ENCODE results near the gene SPATA31C1. TPM values are rescaled to one million over a fixed set of nuclear protein-coding genes. Genes with fewer than 3 reads are reported as not detected.
"Not testable (repeated sequence)": the region's sequence is repeated elsewhere in the genome, so short reads cannot be mapped to it uniquely, and the experiment has no call there.

SPATA31C1 gene
- not detected for total RNA-seq

DNA sequence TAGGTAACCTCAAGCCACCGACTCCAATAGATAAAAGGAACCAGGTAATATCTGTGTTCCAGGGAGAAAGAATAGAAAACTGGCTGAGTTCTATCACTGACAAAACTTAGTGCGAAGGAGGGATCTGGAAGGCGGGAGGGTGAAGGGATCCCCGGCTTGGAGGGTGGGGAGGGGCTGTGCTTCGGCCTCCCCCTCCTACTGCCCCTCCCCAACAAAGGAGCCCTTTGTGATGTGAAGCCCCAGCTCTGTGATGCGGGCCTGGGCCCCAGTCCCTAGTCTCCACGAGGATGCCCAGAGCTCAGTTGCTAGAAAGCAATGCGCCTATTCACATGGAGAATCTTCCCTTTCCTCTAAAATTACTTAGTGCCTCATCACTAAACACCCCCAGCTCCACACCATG, at the start of gene SPATA31C1:
TSS of gene SPATA31C1 (plus strand) at position 301 of the 400 bp plus-strand sequence.
- not testable (repeated sequence) for H3K27me3 Mint-ChIP-seq

GRCh38 chr9:87868175-87868574, 49.6 kb upstream of the SPATA31C1 start:
- Mint-ChIP-seq H3K4me1 (ENCODE audit: low read depth in 2 of 2) (peaks cover 4 to 8% of the 10 kb centered on the region in 2 donors), H3K27me3 (peaks cover 9 to 32% of the 10 kb centered on the region in 2 donors), H3K9me3 (peaks cover 5% of the 10 kb centered on the region), H3K4me3 (no peak overlapping the region), H3K27ac (no peak overlapping the region), H3K36me3 (no peaks in the 10 kb centered on the region)
- no peak for DNase-seq (ENCODE audit: low spot score)
- ATAC-seq: no peak

More for the DNA sequence above, at the start of gene SPATA31C1:
- H3K4me3 Mint-ChIP-seq; DNase-seq (ENCODE audit: low spot score); H3K36me3 Mint-ChIP-seq; H3K4me1 Mint-ChIP-seq (ENCODE audit: low read depth in 2 of 2); ATAC-seq; H3K27ac Mint-ChIP-seq; H3K9me3 Mint-ChIP-seq: not testable (repeated sequence)

GRCh38 chr9:87868635-87869034, 49.1 kb upstream of the SPATA31C1 start:
- Mint-ChIP-seq H3K9me3 (peaks cover 5% of the 10 kb centered on the region), H3K36me3 (no peaks in the 10 kb centered on the region), H3K27me3 (peaks cover 9 to 32% of the 10 kb centered on the region in 2 donors)

GRCh38 chr9:87869082-87869481, 48.7 kb upstream of the SPATA31C1 start:
- H3K4me3 Mint-ChIP-seq: no peak overlapping the region
- ATAC-seq: no peak
- H3K36me3 Mint-ChIP-seq: no peaks in the 10 kb centered on the region
- no peak overlapping the region for H3K27ac Mint-ChIP-seq
- H3K27me3 Mint-ChIP-seq: peaks cover 9 to 29% of the 10 kb centered on the region in 2 donors
- H3K9me3 Mint-ChIP-seq: peaks cover 5% of the 10 kb centered on the region
- H3K4me1 Mint-ChIP-seq (ENCODE audit: low read depth in 2 of 2): peaks cover 4 to 8% of the 10 kb centered on the region in 2 donors
- no peak for DNase-seq (ENCODE audit: low spot score)

More at GRCh38 chr9:87868635-87869034, 49.1 kb upstream of the SPATA31C1 start:
- DNase-seq (ENCODE audit: low spot score) (no peak), ATAC-seq (no peak)
- Mint-ChIP-seq H3K4me1 (ENCODE audit: low read depth in 2 of 2) (peaks cover 4 to 8% of the 10 kb centered on the region in 2 donors), H3K4me3 (no peak overlapping the region), H3K27ac (no peak overlapping the region)

GRCh38 chr9:87871425-87872078, 46.2 kb upstream of the SPATA31C1 start:
- no peak overlapping the region for H3K27ac Mint-ChIP-seq
- H3K9me3 Mint-ChIP-seq: peaks cover 5% of the 10 kb centered on the region
- DNase-seq (ENCODE audit: low spot score) (no peak), ATAC-seq (no peak)
- no peak overlapping the region for H3K4me3 Mint-ChIP-seq
- no peaks in the 10 kb centered on the region for H3K36me3 Mint-ChIP-seq
- peaks cover 8 to 12% of the 10 kb centered on the region in 2 donors for H3K27me3 Mint-ChIP-seq
- peaks cover 4 to 8% of the 10 kb centered on the region in 2 donors for H3K4me1 Mint-ChIP-seq (ENCODE audit: low read depth in 2 of 2)

DNA sequence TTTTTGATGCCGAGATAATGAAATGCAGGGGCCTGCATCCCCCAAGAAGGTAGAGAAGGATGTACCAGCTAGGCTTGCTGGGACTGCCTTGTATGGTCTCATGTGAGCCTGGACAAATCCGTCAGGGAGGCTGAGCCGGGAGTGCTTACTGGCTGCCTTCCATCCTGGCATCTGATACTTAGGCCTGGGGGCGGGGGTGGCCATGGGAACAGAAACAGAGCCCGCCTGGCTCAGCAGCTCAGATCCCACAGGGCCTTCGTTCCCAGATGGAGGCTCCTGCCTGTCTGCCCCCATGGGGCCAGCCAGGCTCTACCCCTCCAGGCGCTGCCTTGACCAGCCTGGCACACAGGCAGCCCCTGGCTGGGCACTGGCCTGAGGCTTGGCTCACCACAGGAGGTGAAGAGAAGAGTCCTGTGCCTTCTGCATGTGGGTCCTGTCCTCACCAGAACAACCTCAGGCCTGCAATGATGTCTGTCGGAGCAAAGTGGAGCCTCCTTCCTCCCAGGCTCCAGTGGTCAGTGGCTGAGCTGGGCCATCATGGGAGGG, 45.6 kb upstream of the SPATA31C1 start:
- ATAC-seq (peak in 1 of 2 donors; percentile 18), DNase-seq (ENCODE audit: low spot score) (no peak)
- Mint-ChIP-seq H3K4me1 (ENCODE audit: low read depth in 2 of 2) (peaks cover 4 to 8% of the 10 kb centered on the region in 2 donors), H3K4me3 (no peak overlapping the region), H3K9me3 (peaks cover 5% of the 10 kb centered on the region), H3K27me3 (peaks cover 7% of the 10 kb centered on the region in 2 donors), H3K36me3 (no peaks in the 10 kb centered on the region), H3K27ac (no peak overlapping the region)

- DNase-seq (ENCODE audit: low spot score) (no peak), ATAC-seq (no peak)
- H3K36me3 Mint-ChIP-seq: no peaks in the 10 kb centered on the region
- no peak overlapping the region for H3K4me3 Mint-ChIP-seq
- peaks cover 7 to 10% of the 10 kb centered on the region in 2 donors for H3K27me3 Mint-ChIP-seq
- peaks cover 5% of the 10 kb centered on the region for H3K9me3 Mint-ChIP-seq
- no peak overlapping the region for H3K27ac Mint-ChIP-seq
- H3K4me1 Mint-ChIP-seq (ENCODE audit: low read depth in 2 of 2): peaks cover 4 to 8% of the 10 kb centered on the region in 2 donors
These were observed 44.0 kb upstream of the SPATA31C1 start for GRCh38 chr9:87873607-87874303.

GRCh38 chr9:87874304-87874623, 43.5 kb upstream of the SPATA31C1 start:
- Mint-ChIP-seq H3K9me3 (peaks cover 5% of the 10 kb centered on the region), H3K36me3 (no peaks in the 10 kb centered on the region), H3K4me1 (ENCODE audit: low read depth in 2 of 2) (peaks cover 4 to 8% of the 10 kb centered on the region in 2 donors), H3K27me3 (peaks cover 7 to 11% of the 10 kb centered on the region in 2 donors), H3K4me3 (no peak overlapping the region), H3K27ac (no peak overlapping the region)
- DNase-seq (ENCODE audit: low spot score) (no peak), ATAC-seq (no peak)

DNA sequence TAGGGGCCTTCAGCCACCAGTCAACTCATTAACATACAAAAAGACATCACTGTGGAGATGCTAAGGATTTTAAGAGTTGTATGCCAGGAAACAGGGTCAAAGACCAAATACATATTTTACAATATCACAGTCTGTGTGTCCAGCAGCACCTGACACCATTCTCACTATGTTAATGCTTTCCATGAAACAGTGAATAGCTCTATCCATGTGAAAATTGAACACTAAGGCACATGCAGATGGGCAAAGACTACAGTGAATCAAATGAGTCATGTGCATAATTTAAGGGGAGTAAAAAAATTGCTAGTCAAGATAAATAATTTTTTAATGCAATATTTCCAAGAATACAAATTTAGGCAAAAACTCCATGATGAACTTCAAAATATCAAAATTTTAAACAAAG, 42.7 kb upstream of the SPATA31C1 start:
- peaks cover 4 to 11% of the 10 kb centered on the region in 2 donors for H3K27me3 Mint-ChIP-seq
- no peaks in the 10 kb centered on the region for H3K36me3 Mint-ChIP-seq
- DNase-seq (ENCODE audit: low spot score) (no peak), ATAC-seq (no peak)
- H3K4me1 Mint-ChIP-seq (ENCODE audit: low read depth in 2 of 2): no peaks in the 10 kb centered on the region
- H3K9me3 Mint-ChIP-seq: no peaks in the 10 kb centered on the region
- no peak overlapping the region for H3K27ac Mint-ChIP-seq
- H3K4me3 Mint-ChIP-seq: no peak overlapping the region

- Mint-ChIP-seq H3K27me3 (peaks cover 5 to 11% of the 10 kb centered on the region in 2 donors), H3K27ac (no peak overlapping the region), H3K4me3 (no peak overlapping the region), H3K9me3 (no peaks in the 10 kb centered on the region), H3K4me1 (ENCODE audit: low read depth in 2 of 2) (no peaks in the 10 kb centered on the region), H3K36me3 (no peaks in the 10 kb centered on the region)
- no peak for ATAC-seq
- no peak for DNase-seq (ENCODE audit: low spot score)
These were observed 41.8 kb upstream of the SPATA31C1 start for GRCh38 chr9:87875831-87876545.

DNA sequence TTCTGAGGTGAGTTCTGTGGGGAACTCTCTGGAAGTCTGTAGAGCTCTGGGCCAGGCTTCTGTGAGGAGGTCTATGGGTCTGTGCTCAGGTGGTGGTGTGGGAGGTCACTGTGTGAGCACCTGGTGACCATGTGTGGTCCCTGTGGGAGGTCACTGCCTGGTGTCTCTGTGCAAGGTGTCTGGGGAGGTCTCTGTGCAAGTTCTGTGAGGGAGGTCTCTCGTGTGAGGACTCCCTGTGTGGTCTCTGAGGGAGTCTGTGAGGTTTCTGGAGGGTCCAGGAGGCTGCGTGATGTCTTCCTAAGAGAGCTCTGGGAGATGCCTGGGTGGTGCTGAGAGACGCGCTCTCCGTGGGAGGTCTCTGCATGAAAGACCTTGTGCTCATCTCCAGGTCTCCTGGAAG, 41.1 kb upstream of the SPATA31C1 start:
- H3K9me3 Mint-ChIP-seq: no peaks in the 10 kb centered on the region
- H3K4me1 Mint-ChIP-seq (ENCODE audit: low read depth in 2 of 2): no peaks in the 10 kb centered on the region
- peaks cover 5 to 17% of the 10 kb centered on the region in 2 donors for H3K27me3 Mint-ChIP-seq
- ATAC-seq: peak in 1 of 2 donors; percentile 2
- H3K36me3 Mint-ChIP-seq: no peaks in the 10 kb centered on the region
- DNase-seq (ENCODE audit: low spot score): no peak
- H3K4me3 Mint-ChIP-seq: no peak overlapping the region
- H3K27ac Mint-ChIP-seq: no peak overlapping the region

- ATAC-seq (no peak), DNase-seq (ENCODE audit: low spot score) (no peak)
- no peaks in the 10 kb centered on the region for H3K9me3 Mint-ChIP-seq
- H3K27ac Mint-ChIP-seq: no peak overlapping the region
- peaks cover 5 to 13% of the 10 kb centered on the region in 2 donors for H3K27me3 Mint-ChIP-seq
- H3K4me3 Mint-ChIP-seq: no peak overlapping the region
- no peaks in the 10 kb centered on the region for H3K4me1 Mint-ChIP-seq (ENCODE audit: low read depth in 2 of 2)
- no peaks in the 10 kb centered on the region for H3K36me3 Mint-ChIP-seq
These were observed 38.7 kb upstream of the SPATA31C1 start for GRCh38 chr9:87878989-87879511.

GRCh38 chr9:87880116-87880515, 37.6 kb upstream of the SPATA31C1 start:
- Mint-ChIP-seq H3K9me3 (no peaks in the 10 kb centered on the region), H3K36me3 (no peaks in the 10 kb centered on the region), H3K4me1 (ENCODE audit: low read depth in 2 of 2) (no peaks in the 10 kb centered on the region), H3K4me3 (no peak overlapping the region), H3K27ac (no peak overlapping the region), H3K27me3 (peaks cover 5 to 13% of the 10 kb centered on the region in 2 donors)
- no peak for DNase-seq (ENCODE audit: low spot score)
- ATAC-seq: no peak
